Esophagus squamous epithelium (tissue), 5 donors: ENCODE data around the gene HIPK2. TPM values are rescaled to one million over a fixed set of nuclear protein-coding genes. Genes with fewer than 3 reads are reported as not detected.

Source experiments
- DNase-seq: peaks from one replicate; lab custom pipeline; 2025; lab: John Stamatoyannopoulos, UW
- H3K27ac ChIP-seq, 4 donors: fragments of 200-600 bp; sonication (generic); one replicate each; pipeline ENCODE4 v1.5.1; 2016 to 2019; ENCODE audit warnings: mild to moderate bottlenecking in 1 of 4
- H3K27me3 ChIP-seq, 4 donors: fragments of 200-600 bp; sonication (generic); 1 replicate in 3 of 4; 2 replicates in 1 of 4; pipeline versions ENCODE4 v1.5.1 to v1.6.0; 2017 to 2021; ENCODE audit warnings: antibody characterized with exemption in 1 of 4
- H3K36me3 ChIP-seq, 3 donors: fragments of 200-600 bp; sonication (generic); one replicate each; pipeline ENCODE4 v1.5.1; 2016 to 2019
- H3K4me1 ChIP-seq, 3 donors: fragments of 200-600 bp; sonication (generic); one replicate each; pipeline ENCODE4 v1.5.1; 2017 to 2019
- H3K4me3 ChIP-seq, 4 donors: fragments of 200-600 bp; sonication (generic); 1 replicate in 3 of 4; 2 replicates in 1 of 4; pipeline ENCODE4 v1.5.1; 2016 to 2019; ENCODE audit warnings: mild to moderate bottlenecking in 2 of 4, moderate library complexity in 1 of 4
- H3K9me3 ChIP-seq, 3 donors: fragments of 200-600 bp; sonication (generic); one replicate each; pipeline ENCODE4 v1.5.1; 2016 to 2019
- POLR2A ChIP-seq, 4 donors: fragments of 450-650 bp; IDR thresholded peaks; one replicate each; pipeline ENCODE4 v1.6.1; 2017; ENCODE audit warnings: antibody characterized with exemption in 4 of 4, mild to moderate bottlenecking in 4 of 4, moderate library complexity in 3 of 4
- WGBS, 2 donors: methylation state at CpG; one replicate each; pipeline ENCODE4 v1.1.5; 2018; 5-methylcytosine and 5-hydroxymethylcytosine counted together
- intact Hi-C: fragments of 100-400 bp; cut with DNase I; formaldehyde crosslinking; loops from one replicate; pipeline ENCODE4 v1.15.0; 2022
- total RNA-seq, 4 donors: library from RNA; depleted of rRNA; stranded (reverse); fragments of >200 nt; gene quantifications; one replicate each; pipeline ENCODE4 v1.1.0, GENCODE V29; 2016
- TF ChIP-seq, protein P1 (sequence below), 6 experiments: fragments of 450-650 bp in 4 of 6; fragments of 200-600 bp in 2 of 6; sonication (generic) in 2 of 6; IDR thresholded peaks; one replicate each; pipeline ENCODE4 v1.5.1; 2016 to 2019; ENCODE audit warnings: antibody characterized with exemption in 6 of 6, mild to moderate bottlenecking in 4 of 6, moderate library complexity in 4 of 6
- donor health status: DM: yes; HTN: yes; CAD: no.

The HIPK2 gene
- total RNA-seq, 4 donors from 2014 or later, result 17.8 to 37.9 (median 29.3) TPM

DNA sequence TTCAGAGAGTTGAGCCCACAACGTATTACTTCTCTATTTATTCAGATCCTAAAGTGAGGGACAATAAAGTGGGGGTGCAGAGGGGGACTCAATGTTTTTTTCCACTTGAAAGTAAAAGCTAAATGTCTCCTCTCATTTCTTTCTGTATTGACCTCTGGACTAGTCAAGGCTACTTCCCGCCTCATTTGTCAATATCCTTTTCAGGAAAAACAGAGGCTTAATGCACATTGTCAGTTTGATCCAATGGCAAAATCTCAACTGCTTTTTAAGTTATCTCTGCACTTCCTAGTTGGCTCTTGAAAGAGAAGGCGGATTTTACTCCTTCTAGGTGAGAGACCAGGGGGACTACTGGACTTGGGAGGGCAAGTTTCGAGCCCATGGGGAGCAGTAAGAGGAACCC is 56.4 kb downstream of the HIPK2 start:
- peak overlapping the region in 2 of 4 donors; percentile 9 to 75 for H3K27ac ChIP-seq
- TF ChIP-seq, protein P1, sequence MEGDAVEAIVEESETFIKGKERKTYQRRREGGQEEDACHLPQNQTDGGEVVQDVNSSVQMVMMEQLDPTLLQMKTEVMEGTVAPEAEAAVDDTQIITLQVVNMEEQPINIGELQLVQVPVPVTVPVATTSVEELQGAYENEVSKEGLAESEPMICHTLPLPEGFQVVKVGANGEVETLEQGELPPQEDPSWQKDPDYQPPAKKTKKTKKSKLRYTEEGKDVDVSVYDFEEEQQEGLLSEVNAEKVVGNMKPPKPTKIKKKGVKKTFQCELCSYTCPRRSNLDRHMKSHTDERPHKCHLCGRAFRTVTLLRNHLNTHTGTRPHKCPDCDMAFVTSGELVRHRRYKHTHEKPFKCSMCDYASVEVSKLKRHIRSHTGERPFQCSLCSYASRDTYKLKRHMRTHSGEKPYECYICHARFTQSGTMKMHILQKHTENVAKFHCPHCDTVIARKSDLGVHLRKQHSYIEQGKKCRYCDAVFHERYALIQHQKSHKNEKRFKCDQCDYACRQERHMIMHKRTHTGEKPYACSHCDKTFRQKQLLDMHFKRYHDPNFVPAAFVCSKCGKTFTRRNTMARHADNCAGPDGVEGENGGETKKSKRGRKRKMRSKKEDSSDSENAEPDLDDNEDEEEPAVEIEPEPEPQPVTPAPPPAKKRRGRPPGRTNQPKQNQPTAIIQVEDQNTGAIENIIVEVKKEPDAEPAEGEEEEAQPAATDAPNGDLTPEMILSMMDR (IDR thresholded peaks at IDR 0.05), result no peak
- no peak for TF ChIP-seq POLR2A (IDR thresholded peaks at IDR 0.05)
- WGBS, 2 donors, result 81 to 84% methylated on average over 3 to 4 of the region's 4 CpGs
- H3K36me3 ChIP-seq, result peaks cover 3 to 9% (median 8%) of the 10 kb centered on the region in 3 donors
- peaks cover 0 to 61% (median 21%) of the 10 kb centered on the region in 3 donors for H3K4me1 ChIP-seq
- H3K4me3 ChIP-seq, result no peak overlapping the region
- no peak for DNase-seq
- H3K9me3 ChIP-seq, result no peaks in the 10 kb centered on the region
- H3K27me3 ChIP-seq, result no peaks in the 10 kb centered on the region
- intact Hi-C loops, result no loop called here

DNA sequence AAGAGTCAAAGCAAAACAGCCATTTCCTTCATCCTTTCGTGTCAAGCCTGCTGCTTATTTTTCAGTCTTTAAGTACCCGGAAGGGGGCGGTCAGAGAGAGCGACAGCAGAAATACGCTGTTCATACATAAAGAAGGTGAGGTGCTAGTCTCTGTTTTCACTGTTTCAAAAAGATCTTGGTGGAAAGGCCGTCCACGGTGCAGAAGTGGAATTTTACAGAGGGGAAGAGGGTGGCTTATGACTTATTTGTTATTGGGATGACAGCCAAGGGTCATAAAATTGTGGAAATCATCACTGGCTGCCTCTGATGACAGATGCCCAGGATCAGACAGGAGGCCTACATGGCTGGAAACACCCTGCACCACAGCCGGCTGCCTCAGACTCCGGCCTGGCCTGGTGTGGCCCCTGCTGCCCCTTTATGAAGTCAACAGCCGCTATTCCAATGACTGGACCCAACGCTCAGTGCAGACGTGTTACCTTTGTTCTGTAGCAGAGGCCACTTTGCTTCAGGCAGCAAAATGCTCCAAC is 57.0 kb downstream of the HIPK2 start:
- H3K4me1 ChIP-seq, result peaks cover 0 to 55% (median 18%) of the 10 kb centered on the region in 3 donors
- H3K4me3 ChIP-seq, result peak overlapping the region in 1 of 4 donors; percentile 19
- H3K9me3 ChIP-seq, result no peaks in the 10 kb centered on the region
- no peaks in the 10 kb centered on the region for H3K27me3 ChIP-seq
- TF ChIP-seq, protein P1 (IDR thresholded peaks at IDR 0.05), result peak in 1 of 6 experiments; percentile 7
- no peak for TF ChIP-seq POLR2A (IDR thresholded peaks at IDR 0.05)
- peaks cover 8 to 16% (median 14%) of the 10 kb centered on the region in 3 donors for H3K36me3 ChIP-seq
- 63 to 73% methylated on average over 12 of the region's 12 CpGs for WGBS, 2 donors
- DNase-seq, result no peak
- H3K27ac ChIP-seq, result peak overlapping the region in 2 of 4 donors; percentile 10 to 75
- intact Hi-C loops, result no loop called here

DNA sequence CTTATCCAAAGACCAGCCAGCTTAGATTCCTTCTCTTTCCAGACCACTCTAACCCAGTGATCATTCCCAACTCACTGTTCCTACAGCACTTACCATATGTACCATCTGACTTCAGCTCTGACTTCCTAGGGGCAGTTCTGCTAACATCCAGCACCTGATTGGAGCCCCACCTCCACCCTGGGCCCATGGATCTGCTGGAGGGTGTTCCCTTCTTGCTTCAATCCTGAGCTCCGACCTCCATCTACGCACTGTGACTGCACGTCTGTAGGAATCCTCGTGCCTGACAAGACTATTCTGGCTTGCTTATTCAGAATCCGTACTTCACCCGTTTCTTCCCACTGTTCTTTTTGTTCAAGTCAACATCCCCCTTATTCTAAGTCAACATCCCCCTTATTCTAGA is 57.6 kb downstream of the HIPK2 start:
- no peaks in the 10 kb centered on the region for H3K9me3 ChIP-seq
- H3K4me3 ChIP-seq, result no peak overlapping the region
- H3K36me3 ChIP-seq, result peaks cover 13 to 21% (median 19%) of the 10 kb centered on the region in 3 donors
- TF ChIP-seq POLR2A (IDR thresholded peaks at IDR 0.05), result no peak
- TF ChIP-seq, protein P1 (IDR thresholded peaks at IDR 0.05), result no peak
- H3K4me1 ChIP-seq, result peaks cover 0 to 49% (median 18%) of the 10 kb centered on the region in 3 donors
- 88 to 96% methylated on average over 6 of the region's 6 CpGs for WGBS, 2 donors
- intact Hi-C loops, result no loop called here
- no peak for DNase-seq
- H3K27ac ChIP-seq, result peak overlapping the region in 2 of 4 donors; percentile 10 to 75
- no peaks in the 10 kb centered on the region for H3K27me3 ChIP-seq

DNA sequence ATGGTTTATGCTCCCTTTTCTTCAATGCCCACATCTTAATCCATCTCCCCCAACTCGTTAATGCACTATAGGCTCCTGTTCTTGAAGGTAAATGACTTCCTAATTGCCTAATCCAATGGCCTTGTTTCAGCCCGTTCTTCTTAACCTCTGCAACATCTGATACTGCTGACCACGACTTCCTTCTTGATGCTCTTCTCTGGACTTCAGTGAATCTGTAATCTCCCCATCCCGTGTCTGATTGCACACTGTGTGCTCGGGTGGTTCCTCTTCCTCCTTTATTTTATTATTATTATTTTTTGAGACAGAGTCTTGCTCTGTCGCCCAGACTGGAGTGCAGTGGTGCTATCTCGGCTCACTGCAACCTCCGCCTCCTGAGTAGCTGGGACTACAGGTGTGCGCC is 58.9 kb downstream of the HIPK2 start:
- Histone ChIP-seq H3K4me1 (peaks cover 0 to 38% (median 18%) of the 10 kb centered on the region in 3 donors), H3K27me3 (no peaks in the 10 kb centered on the region), H3K36me3 (peaks cover 22 to 35% (median 26%) of the 10 kb centered on the region in 3 donors), H3K27ac (peak overlapping the region in 1 of 4 donors; percentile 53), H3K9me3 (no peaks in the 10 kb centered on the region), H3K4me3 (no peak overlapping the region)
- 79 to 87% methylated on average over 9 of the region's 9 CpGs for WGBS, 2 donors
- intact Hi-C loops, result no loop called here
- TF ChIP-seq, protein P1 (IDR thresholded peaks at IDR 0.05), result no peak
- no peak for TF ChIP-seq POLR2A (IDR thresholded peaks at IDR 0.05)
- no peak for DNase-seq

DNA sequence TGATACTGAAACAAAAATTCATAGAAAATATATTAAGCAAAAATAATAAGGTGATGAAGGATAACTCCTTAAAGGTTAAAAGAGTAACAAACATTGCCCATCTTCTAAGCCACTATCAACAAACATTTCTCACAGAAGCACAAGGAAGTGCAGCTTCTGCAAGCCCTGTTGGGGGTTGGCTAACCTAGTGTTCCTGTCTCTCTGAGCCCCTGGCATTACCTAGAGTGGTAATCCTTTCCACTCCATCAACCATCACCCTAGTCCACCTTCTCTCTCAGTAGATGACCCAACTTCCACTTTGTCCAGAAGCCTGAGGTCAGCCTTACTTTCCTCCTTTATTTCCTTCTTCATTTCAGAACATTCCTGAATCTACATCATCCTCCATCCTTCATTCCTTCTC is 59.7 kb downstream of the HIPK2 start:
- Histone ChIP-seq H3K4me1 (peaks cover 0 to 31% (median 18%) of the 10 kb centered on the region in 3 donors), H3K4me3 (no peak overlapping the region), H3K27me3 (no peaks in the 10 kb centered on the region), H3K27ac (no peak overlapping the region), H3K9me3 (no peaks in the 10 kb centered on the region), H3K36me3 (peaks cover 22 to 42% (median 29%) of the 10 kb centered on the region in 3 donors)
- DNase-seq, result no peak
- TF ChIP-seq POLR2A (IDR thresholded peaks at IDR 0.05), result no peak
- TF ChIP-seq, protein P1 (IDR thresholded peaks at IDR 0.05), result no peak
- intact Hi-C loops, result no loop called here
